Esophagus muscularis mucosa (tissue), 3 donors: ENCODE data around the gene SLCO3A1.

Experiments used
- POLR2A ChIP-seq: fragments of 450-650 bp; IDR thresholded peaks from one replicate; pipeline ENCODE4 v1.6.1; 2017; ENCODE audit warnings: antibody characterized with exemption, moderate library complexity, mild to moderate bottlenecking, low read depth
- TF ChIP-seq, protein P1 (sequence below), 3 experiments: fragments of 200-600 bp in 2 of 3; fragments of 450-650 bp in 1 of 3; sonication (generic) in 2 of 3; IDR thresholded peaks; one replicate each; pipeline ENCODE4 v1.5.1; 2017 to 2019; ENCODE audit warnings: antibody characterized with exemption in 3 of 3, mild to moderate bottlenecking in 2 of 3, moderate library complexity in 1 of 3

- TF ChIP-seq, protein P1, sequence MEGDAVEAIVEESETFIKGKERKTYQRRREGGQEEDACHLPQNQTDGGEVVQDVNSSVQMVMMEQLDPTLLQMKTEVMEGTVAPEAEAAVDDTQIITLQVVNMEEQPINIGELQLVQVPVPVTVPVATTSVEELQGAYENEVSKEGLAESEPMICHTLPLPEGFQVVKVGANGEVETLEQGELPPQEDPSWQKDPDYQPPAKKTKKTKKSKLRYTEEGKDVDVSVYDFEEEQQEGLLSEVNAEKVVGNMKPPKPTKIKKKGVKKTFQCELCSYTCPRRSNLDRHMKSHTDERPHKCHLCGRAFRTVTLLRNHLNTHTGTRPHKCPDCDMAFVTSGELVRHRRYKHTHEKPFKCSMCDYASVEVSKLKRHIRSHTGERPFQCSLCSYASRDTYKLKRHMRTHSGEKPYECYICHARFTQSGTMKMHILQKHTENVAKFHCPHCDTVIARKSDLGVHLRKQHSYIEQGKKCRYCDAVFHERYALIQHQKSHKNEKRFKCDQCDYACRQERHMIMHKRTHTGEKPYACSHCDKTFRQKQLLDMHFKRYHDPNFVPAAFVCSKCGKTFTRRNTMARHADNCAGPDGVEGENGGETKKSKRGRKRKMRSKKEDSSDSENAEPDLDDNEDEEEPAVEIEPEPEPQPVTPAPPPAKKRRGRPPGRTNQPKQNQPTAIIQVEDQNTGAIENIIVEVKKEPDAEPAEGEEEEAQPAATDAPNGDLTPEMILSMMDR (IDR thresholded peaks at IDR 0.05) = no peak
- TF ChIP-seq POLR2A = no peak
These were observed 159.4 kb downstream of the SLCO3A1 start for GRCh38 chr15:92012881-92013280.
